T-helper 1 cell (primary cell): ENCODE data around the gene CBX6.

Experiments
- DNase-seq, 5 donors: peaks; one replicate each; pipeline ENCODE4 v3.0.0-alpha.2; 2012 to 2020

CBX6 gene

GRCh38 chr22:38840129-38840528, 31.9 kb downstream of the CBX6 start:
- no peak for DNase-seq

GRCh38 chr22:38839686-38840085, 32.3 kb downstream of the CBX6 start:
- DNase-seq: no peak

GRCh38 chr22:38837414-38837928, 34.5 kb downstream of the CBX6 start:
- no peak for DNase-seq

- no peak for DNase-seq
These were observed 36.1 kb downstream of the CBX6 start for GRCh38 chr22:38835888-38836301.

- DNase-seq: no peak
These were observed 37.0 kb downstream of the CBX6 start for GRCh38 chr22:38834991-38835390.

GRCh38 chr22:38834215-38834953, 37.6 kb downstream of the CBX6 start:
- no peak for DNase-seq

- no peak for DNase-seq
These were observed 39.0 kb downstream of the CBX6 start for GRCh38 chr22:38833061-38833460.

- no peak for DNase-seq
These were observed 39.7 kb downstream of the CBX6 start for GRCh38 chr22:38832005-38832978.

GRCh38 chr22:38831166-38831945, 40.7 kb downstream of the CBX6 start:
- DNase-seq: no peak

GRCh38 chr22:38830845-38831108, 41.2 kb downstream of the CBX6 start:
- no peak for DNase-seq

GRCh38 chr22:38830026-38830844, 41.8 kb downstream of the CBX6 start:
- no peak for DNase-seq

- no peak for DNase-seq
These were observed 42.5 kb downstream of the CBX6 start for GRCh38 chr22:38829485-38829884.

- no peak for DNase-seq
These were observed 43.3 kb downstream of the CBX6 start for GRCh38 chr22:38828616-38829205.

GRCh38 chr22:38828191-38828590, 43.8 kb downstream of the CBX6 start:
- DNase-seq: no peak

- DNase-seq: no peak
These were observed 44.5 kb downstream of the CBX6 start for GRCh38 chr22:38827510-38827909.

GRCh38 chr22:38826801-38827200, 45.2 kb downstream of the CBX6 start:
- no peak for DNase-seq

- no peak for DNase-seq
These were observed 45.6 kb downstream of the CBX6 start for GRCh38 chr22:38826386-38826785.

GRCh38 chr22:38824585-38824984, 47.4 kb downstream of the CBX6 start:
- peak in 2 of 5 donors; percentile 28 to 41 for DNase-seq

- no peak for DNase-seq
These were observed 48.4 kb downstream of the CBX6 start for GRCh38 chr22:38823637-38824036.

GRCh38 chr22:38823076-38823475, 48.9 kb downstream of the CBX6 start:
- DNase-seq: no peak

- no peak for DNase-seq
These were observed 52.0 kb downstream of the CBX6 start for GRCh38 chr22:38820020-38820419.
